ENCODE measurements around the gene SH3YL1.
A peak's percentile ranks its signal among the peaks of the same experiment; 100 is the strongest.
"Not testable (repeated sequence)": the region's sequence is repeated elsewhere in the genome, so short reads cannot be mapped to it uniquely, and the experiment has no call there.

Gene SH3YL1

GRCh38 chr2:177733-178132, 86.1 kb downstream of the SH3YL1 start:
- DNase-seq (ENCODE audit: low spot score), result no peak

GRCh38 chr2:176917-177316, 86.9 kb downstream of the SH3YL1 start:
- DNase-seq (ENCODE audit: low spot score), result no peak

GRCh38 chr2:175880-176820, 87.7 kb downstream of the SH3YL1 start:
- DNase-seq (ENCODE audit: low spot score), result peak; percentile 32

DNA sequence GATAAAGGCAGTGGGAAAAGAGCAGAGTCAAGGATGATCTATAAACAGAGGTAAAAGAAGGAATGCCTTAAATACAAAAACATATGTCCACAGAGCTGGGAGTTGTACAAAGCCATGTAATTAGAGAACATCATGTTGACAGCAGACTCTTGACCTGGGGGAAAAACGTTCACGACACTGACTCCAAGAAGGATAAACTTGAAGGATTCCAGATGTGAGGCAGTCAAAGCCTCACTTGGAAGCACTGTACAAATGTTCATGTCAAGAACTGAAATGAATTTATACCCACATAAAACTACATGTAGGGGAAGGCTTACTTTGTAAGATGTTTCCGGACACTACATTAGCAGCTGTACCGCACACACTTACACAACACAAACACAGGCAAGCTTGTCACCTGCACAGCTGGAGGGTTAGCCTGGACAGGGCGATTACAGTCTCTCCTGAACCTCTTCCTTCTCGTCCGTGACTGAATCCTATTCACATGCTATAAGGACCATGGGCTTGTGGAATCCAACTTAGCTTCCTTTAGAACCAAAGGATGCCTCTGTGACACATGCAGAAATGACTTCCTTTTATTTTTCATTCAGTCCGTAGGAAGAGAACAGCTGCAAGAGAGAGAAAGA, 88.6 kb downstream of the SH3YL1 start:
- DNase-seq (ENCODE audit: low spot score), result no peak

DNA sequence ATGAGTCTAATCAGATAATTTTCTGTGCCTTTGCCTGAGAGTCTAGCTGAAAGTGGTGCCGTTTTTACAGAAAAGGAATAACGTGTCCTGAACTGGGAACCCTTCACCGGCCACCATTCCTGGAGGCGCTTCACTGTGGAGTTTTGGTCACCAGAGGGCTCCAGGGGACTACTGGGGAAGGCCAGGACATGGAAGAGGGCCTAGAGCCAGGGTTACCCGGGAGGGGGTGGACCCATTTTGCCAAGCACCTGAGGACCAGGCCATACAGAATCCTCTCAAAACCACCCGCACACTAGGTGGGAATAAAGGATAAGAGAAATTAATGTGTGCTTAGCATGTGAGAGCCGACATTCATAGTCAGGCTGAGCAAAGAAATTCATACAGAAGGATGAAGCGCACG, 91.7 kb downstream of the SH3YL1 start:
- not testable (repeated sequence) for DNase-seq (ENCODE audit: low spot score)

- no peak for DNase-seq (ENCODE audit: low spot score)
These were observed 94.1 kb downstream of the SH3YL1 start for GRCh38 chr2:169741-170140.

Data from AG08395 (cell line).